ENCODE results near the gene SETBP1. TPM values are rescaled to one million over a fixed set of nuclear protein-coding genes. Genes with fewer than 3 reads are reported as not detected.

Gene SETBP1
- polyA plus RNA-seq, 3 donors from 2014 or later: 1.2 to 4.3 TPM; not detected in 1

DNA sequence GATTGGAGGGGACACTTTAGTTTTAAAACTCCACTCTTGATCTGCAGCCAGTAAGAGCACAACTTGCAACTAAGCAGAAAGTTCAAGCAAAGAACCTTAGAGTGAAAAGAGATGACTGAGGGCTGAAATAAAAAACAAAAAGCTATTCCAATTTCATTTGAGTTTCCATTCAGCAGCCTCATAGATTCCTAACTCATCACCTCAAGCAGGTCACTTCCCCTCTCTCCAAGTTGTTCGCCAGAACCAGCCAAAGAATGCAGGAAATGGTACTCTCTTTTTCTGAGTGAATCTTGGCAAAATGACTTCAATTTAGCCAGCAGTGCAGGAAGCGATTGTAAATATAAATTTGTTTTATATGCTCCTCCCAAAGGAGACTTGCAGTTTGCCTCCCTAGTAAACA lies 213.3 kb downstream of the SETBP1 start:
- peaks cover 34 to 36% of the 10 kb centered on the region in 2 donors for H3K4me1 Mint-ChIP-seq

DNA sequence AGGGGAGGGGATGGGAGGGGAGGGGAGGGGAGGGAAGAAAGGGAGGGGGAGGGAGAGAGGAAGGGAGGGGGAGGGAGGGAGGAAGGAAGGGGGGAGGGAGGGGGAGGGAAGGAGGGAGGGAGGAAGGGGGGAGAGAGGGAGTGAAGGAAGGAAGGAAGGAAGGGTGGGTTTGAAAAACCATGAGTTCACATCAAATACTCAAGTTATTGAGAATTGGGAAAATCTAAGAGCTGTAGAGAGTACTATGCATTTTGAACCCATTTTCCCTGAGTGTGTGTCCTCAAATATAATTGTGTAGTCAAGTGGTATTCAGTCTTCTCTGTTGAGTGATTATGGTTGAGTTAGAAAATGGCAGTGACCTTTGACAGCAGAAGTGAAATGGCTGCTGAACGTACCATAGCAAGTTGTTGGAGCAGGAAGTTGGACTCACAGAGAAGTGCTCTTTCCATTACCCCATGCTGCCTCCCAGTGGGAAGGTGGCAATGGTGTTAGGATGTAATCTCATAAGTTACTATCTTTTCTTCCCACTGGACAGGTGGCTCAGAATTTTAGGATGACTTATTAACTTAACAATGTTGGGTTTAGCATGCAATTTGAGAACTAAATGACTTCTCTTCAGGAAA lies 214.6 kb downstream of the SETBP1 start:
- Mint-ChIP-seq H3K4me3 (no peak overlapping the region), H3K27ac (peak overlapping the region in 1 of 6 donors; percentile 3), H3K4me1 (peaks cover 30 to 31% of the 10 kb centered on the region in 2 donors), H3K36me3 (peaks cover 4 to 13% (median 12%) of the 10 kb centered on the region in 3 donors), H3K27me3 (ENCODE audit: low read depth in 3 of 3) (peaks cover 0 to 5% (median 0%) of the 10 kb centered on the region in 3 donors), H3K9me3 (peaks cover 0 to 5% (median 0%) of the 10 kb centered on the region in 6 donors)
- DNase-seq: peak in 2 of 3 donors; percentile 22 to 29

More for the DNA sequence above, 213.3 kb downstream of the SETBP1 start:
- Mint-ChIP-seq H3K27ac (peak overlapping the region in 5 of 6 donors; percentile 41 to 82 (median 76)), H3K9me3 (peaks cover 0 to 5% (median 0%) of the 10 kb centered on the region in 6 donors), H3K36me3 (peaks cover 4 to 13% (median 12%) of the 10 kb centered on the region in 3 donors), H3K27me3 (ENCODE audit: low read depth in 3 of 3) (peaks cover 0 to 5% (median 0%) of the 10 kb centered on the region in 3 donors), H3K4me3 (peak overlapping the region in 1 of 5 donors; percentile 20)
- DNase-seq: no peak

DNA sequence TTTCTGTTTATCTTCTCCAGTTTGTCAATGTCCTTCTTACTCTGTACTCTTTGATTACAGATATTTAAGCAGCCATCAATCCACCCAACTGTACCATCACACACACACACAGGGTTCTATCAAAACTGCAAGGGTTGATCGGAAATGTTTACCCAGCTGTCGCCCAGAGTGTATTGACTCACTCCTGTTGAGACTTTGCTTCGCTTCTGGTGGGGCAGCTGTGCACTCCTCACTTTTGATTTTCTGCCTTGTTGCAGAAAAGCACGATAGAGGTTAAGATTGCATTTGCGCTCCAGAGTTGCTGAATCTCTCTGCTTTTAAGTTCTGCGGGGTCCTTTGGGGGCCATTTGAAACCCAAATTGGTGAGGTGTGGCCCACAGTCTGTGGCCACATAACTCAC lies 216.2 kb downstream of the SETBP1 start:
- Mint-ChIP-seq H3K9me3 (no peaks in the 10 kb centered on the region), H3K4me3 (peak overlapping the region in 1 of 5 donors; percentile 7), H3K27me3 (ENCODE audit: low read depth in 3 of 3) (peaks cover 0 to 5% (median 0%) of the 10 kb centered on the region in 3 donors), H3K4me1 (peaks cover 34 to 42% of the 10 kb centered on the region in 2 donors), H3K27ac (no peak overlapping the region), H3K36me3 (peaks cover 0 to under 1% (median 0%) of the 10 kb centered on the region in 3 donors)
- no peak for DNase-seq

DNA sequence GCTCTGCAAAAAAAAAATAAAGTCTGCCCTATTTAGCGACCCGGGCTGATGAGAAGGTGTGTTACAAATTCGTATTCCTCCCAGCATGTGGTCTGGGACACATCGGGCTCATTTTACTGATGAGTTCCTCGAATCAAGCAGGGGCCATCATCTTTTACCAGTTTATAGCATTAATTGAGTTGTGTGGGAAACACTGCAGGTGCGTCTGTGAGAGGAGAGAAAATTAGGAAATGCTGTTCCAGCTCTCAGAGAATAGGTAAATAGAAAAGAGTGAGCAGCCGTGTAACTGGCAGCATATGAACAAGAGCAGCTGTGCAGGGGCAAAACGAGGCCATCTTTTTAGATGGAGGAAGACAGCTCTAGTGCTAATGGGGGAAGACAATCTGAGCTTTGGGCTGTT lies 216.7 kb downstream of the SETBP1 start:
- Mint-ChIP-seq H3K36me3 (no peaks in the 10 kb centered on the region), H3K27me3 (ENCODE audit: low read depth in 3 of 3) (peaks cover 0 to 5% (median 0%) of the 10 kb centered on the region in 3 donors), H3K27ac (peak overlapping the region in 1 of 6 donors; percentile 2), H3K4me1 (peaks cover 34 to 42% of the 10 kb centered on the region in 2 donors), H3K4me3 (no peak overlapping the region), H3K9me3 (no peaks in the 10 kb centered on the region)
- DNase-seq: no peak

DNA sequence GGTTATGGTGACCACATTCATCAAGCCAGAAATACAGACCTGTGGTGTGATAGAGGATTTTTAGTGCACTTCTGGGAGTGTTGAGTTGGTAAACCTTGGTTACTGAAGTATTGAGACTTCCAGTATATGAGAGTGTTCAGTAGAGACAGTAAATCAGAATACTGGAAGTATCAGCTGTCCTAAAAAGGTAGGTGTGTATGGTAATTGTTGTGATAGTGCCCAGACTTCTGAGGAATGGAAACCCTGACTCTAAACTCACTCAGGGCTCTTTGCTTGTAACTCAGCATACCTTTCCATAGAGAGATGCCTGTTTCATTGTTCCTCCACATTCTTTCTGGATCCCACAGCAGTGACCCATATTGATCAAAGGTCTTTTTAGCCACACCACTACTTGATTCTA lies 217.1 kb downstream of the SETBP1 start:
- Mint-ChIP-seq H3K4me1 (peaks cover 34 to 41% of the 10 kb centered on the region in 2 donors), H3K36me3 (no peaks in the 10 kb centered on the region), H3K9me3 (no peaks in the 10 kb centered on the region), H3K27me3 (ENCODE audit: low read depth in 3 of 3) (peaks cover 0 to 5% (median 0%) of the 10 kb centered on the region in 3 donors), H3K27ac (peak overlapping the region in 1 of 6 donors; percentile 2), H3K4me3 (no peak overlapping the region)
- DNase-seq: no peak

DNA sequence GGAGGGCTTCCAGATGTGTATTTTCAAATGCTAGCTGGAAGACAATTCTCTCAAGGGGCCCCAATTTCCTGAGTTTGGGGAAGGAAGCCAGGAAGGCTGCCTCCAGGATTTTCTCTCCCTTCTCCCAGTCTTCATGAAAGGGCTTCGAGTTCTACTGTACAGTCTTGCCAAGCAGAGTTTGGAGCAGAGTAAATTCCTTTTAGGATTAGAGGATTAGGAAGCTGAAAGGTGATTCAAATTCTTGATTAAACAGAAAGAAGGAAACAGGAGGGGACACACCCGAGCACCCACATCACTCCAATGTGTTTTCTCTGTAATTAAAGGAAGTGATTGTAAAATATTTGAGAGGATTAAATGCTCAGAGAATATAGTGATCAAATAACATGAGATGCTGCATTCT lies 217.8 kb downstream of the SETBP1 start:
- no peaks in the 10 kb centered on the region for H3K36me3 Mint-ChIP-seq
- peak overlapping the region in 1 of 6 donors; percentile 18 for H3K27ac Mint-ChIP-seq
- H3K9me3 Mint-ChIP-seq: no peaks in the 10 kb centered on the region
- peaks cover 28 to 39% of the 10 kb centered on the region in 2 donors for H3K4me1 Mint-ChIP-seq
- H3K4me3 Mint-ChIP-seq: no peak overlapping the region
- H3K27me3 Mint-ChIP-seq (ENCODE audit: low read depth in 3 of 3): peaks cover 0 to 5% (median 0%) of the 10 kb centered on the region in 3 donors
- DNase-seq: no peak

DNA sequence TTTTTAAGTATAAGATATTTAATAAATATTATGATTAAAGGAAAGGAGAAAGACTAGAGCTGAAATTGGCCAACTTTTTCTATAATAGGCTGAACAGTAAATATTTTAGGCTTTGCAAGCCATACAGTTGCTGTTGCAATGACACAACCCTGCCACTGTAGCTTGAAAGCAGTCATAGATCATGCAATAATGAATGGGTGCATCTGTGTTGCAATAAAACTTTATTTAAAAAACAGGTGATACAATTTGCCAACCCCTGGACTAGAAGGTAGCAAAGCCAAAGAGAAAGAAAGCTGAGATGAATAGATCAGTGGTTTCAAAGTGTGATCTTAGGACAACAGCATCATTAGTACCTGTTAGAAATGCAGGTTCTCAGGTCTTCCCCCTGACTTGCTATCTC lies 219.1 kb downstream of the SETBP1 start:
- H3K36me3 Mint-ChIP-seq: peaks cover 0 to 8% (median 0%) of the 10 kb centered on the region in 3 donors
- no peaks in the 10 kb centered on the region for H3K9me3 Mint-ChIP-seq
- H3K4me3 Mint-ChIP-seq: no peak overlapping the region
- H3K27ac Mint-ChIP-seq: no peak overlapping the region
- H3K4me1 Mint-ChIP-seq: peaks cover 15 to 32% of the 10 kb centered on the region in 2 donors
- DNase-seq: no peak
- peaks cover 0 to 5% (median 0%) of the 10 kb centered on the region in 3 donors for H3K27me3 Mint-ChIP-seq (ENCODE audit: low read depth in 3 of 3)

DNA sequence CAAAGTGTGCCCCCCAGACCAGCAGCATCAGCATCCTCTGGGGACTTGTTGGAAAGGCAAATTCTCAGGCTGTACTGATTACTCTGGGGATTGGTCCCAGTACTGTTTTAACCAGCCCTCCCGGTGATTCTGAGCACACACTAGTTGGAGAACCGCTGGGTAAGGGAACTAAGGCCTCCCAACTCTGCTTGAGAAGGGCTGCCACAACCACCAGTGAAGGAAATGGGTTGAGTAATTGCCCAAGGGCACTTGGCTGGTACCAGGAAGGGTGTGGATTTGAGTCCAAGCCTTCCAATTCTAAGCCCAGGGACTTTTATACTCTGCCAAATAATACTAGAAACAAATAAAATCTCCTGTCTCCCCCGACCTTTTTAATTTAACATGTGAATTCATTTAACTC lies 219.9 kb downstream of the SETBP1 start:
- no peaks in the 10 kb centered on the region for H3K9me3 Mint-ChIP-seq
- DNase-seq: no peak
- peaks cover 10 to 29% of the 10 kb centered on the region in 2 donors for H3K4me1 Mint-ChIP-seq
- H3K27me3 Mint-ChIP-seq (ENCODE audit: low read depth in 3 of 3): peaks cover 0 to 6% (median 0%) of the 10 kb centered on the region in 3 donors
- H3K4me3 Mint-ChIP-seq: no peak overlapping the region
- no peak overlapping the region for H3K27ac Mint-ChIP-seq
- H3K36me3 Mint-ChIP-seq: peaks cover 0 to 11% (median 0%) of the 10 kb centered on the region in 3 donors

DNA sequence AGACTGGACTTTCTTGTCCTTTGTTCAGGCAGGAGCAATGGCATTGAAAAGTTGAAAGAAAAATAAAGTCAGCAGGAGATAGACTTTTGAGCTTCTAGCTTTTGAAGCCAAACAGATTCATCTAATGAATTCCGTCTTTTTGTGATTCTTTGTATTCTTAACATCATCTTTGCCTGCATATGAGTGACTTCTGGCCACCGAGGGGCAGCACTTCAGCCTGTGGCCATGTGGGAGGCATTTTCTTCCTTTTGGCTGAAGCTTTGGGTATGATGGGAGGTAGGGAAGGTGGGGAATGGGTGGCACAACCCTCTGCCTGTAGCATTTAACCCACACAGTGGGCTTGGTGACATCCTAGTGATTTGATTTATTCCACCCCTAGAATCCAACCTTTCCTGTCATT lies 220.6 kb downstream of the SETBP1 start:
- no peaks in the 10 kb centered on the region for H3K9me3 Mint-ChIP-seq
- H3K27ac Mint-ChIP-seq: no peak overlapping the region
- peaks cover 0 to 11% (median 0%) of the 10 kb centered on the region in 3 donors for H3K36me3 Mint-ChIP-seq
- no peak for DNase-seq
- peaks cover 7 to 29% of the 10 kb centered on the region in 2 donors for H3K4me1 Mint-ChIP-seq
- peaks cover 0 to 6% (median 0%) of the 10 kb centered on the region in 3 donors for H3K27me3 Mint-ChIP-seq (ENCODE audit: low read depth in 3 of 3)
- H3K4me3 Mint-ChIP-seq: no peak overlapping the region

DNA sequence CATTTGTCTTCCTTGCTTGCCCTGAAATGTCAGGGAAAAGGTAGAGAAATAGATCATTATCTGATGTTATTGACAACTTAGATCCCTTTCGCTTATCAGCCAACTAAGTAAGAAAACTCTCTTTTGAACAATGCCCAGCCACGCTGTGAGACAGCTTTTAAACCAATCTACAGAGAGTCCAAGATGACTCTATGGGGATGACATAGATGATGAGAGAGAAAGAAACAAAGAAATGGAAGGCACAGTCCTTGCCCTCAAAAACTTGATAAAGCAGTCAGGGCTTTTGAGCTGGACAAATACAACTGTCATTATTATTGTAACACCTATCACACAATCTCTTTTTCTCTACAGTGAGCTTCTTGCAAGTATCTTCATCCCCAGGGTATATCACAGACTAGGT lies 222.6 kb downstream of the SETBP1 start:
- H3K9me3 Mint-ChIP-seq: no peaks in the 10 kb centered on the region
- H3K4me3 Mint-ChIP-seq: no peak overlapping the region
- H3K4me1 Mint-ChIP-seq: peaks cover 3 to 29% of the 10 kb centered on the region in 2 donors
- DNase-seq: no peak
- peaks cover 0 to 2% (median 0%) of the 10 kb centered on the region in 3 donors for H3K27me3 Mint-ChIP-seq (ENCODE audit: low read depth in 3 of 3)
- H3K36me3 Mint-ChIP-seq: peaks cover 0 to 11% (median 0%) of the 10 kb centered on the region in 3 donors
- peak overlapping the region in 1 of 6 donors; percentile 4 for H3K27ac Mint-ChIP-seq

DNA sequence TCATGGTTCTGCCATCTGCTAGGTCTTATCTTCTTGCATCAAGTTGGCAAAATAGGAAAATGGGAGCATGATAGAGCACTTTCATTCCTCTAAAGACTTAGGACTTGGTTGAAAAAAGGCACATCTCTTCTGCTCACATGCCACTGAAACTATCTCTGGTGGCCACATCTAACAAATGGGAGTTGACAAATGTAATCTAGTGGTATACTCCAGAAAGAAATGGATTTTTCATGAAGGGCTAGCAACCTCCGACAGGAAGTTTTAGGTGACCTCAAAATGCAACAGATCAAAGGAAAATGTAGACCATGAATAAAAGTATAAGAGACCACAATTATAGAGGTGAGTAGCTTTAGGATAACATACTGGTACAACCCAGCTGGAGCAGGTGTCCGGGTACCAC lies 224.1 kb downstream of the SETBP1 start:
- Mint-ChIP-seq H3K4me3 (no peak overlapping the region), H3K27ac (peak overlapping the region in 1 of 6 donors; percentile 11), H3K27me3 (ENCODE audit: low read depth in 3 of 3) (peaks cover 0 to 2% (median 0%) of the 10 kb centered on the region in 3 donors), H3K9me3 (no peaks in the 10 kb centered on the region), H3K36me3 (peaks cover 0 to 11% (median 0%) of the 10 kb centered on the region in 3 donors), H3K4me1 (peaks cover 14 to 44% of the 10 kb centered on the region in 2 donors)
- DNase-seq: no peak

DNA sequence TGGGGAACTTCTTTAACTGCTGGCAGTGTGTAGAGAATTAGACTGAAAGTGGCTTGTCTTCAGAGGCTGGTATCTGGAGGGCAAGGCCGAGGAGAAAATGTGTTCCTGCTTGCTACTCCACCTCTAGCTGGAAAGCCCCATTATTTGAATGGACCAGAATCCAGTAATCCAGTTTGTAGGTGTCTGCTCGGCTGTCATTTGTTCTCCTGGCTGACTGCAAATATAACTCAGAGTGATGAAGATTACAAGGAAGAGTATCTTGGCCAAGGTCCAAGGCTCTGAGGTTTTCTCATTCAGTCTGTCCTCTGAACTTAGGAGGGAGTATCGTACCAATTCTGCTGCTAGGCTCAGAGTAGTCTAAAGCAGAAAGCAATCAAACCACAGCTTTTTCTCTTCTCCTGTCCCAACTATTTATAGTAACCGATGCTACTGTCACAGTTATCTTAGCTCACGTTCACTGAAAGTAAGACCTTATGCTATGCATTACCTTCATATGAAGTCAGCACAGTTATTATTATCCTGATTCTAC lies 228.6 kb downstream of the SETBP1 start:
- Mint-ChIP-seq H3K4me1 (peaks cover 35 to 63% of the 10 kb centered on the region in 2 donors), H3K36me3 (peaks cover 0 to 6% (median 0%) of the 10 kb centered on the region in 3 donors), H3K9me3 (no peaks in the 10 kb centered on the region), H3K4me3 (peak overlapping the region in 1 of 5 donors; percentile 32), H3K27me3 (ENCODE audit: low read depth in 3 of 3) (peaks cover 0 to 2% (median 2%) of the 10 kb centered on the region in 3 donors), H3K27ac (peak overlapping the region in 1 of 6 donors; percentile 8)
- DNase-seq: no peak

DNA sequence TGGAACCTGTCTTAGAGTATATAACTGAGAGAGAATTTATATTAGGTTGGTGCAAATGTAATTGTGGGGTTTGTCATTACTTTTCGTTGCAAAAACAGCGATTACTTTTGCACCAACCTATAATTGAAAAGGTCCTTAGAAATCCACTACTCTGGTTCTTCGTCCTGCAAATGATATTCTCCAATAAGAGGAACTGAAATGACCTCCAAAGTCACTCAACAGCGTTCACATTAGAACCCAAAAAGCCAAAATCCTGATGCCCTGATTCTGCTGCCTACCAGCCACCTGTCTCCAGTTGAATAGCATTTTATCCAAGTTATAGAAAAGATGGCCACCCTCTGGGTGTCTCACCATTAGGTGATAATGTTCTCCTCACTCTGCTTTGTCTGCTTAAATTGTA lies 230.6 kb downstream of the SETBP1 start:
- H3K27ac Mint-ChIP-seq: no peak overlapping the region

DNA sequence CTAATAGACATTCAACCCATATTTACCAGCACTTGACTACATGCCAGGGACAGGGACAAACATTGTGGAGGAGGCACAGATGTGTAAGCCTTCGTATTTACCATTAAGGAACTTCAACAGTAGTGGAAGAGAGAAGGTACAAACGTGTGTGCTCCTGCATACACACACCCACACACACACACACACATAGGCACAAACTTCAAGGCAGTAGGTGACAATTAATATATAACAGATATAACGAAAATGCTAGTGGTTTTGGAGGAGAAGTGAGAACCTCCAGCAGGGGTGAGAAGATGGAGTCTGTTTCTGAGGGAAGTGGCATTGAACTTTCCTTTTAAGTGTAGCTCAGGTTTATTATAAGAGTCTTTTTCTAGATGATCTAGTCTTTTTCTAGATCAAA lies 231.1 kb downstream of the SETBP1 start:
- Mint-ChIP-seq H3K9me3 (no peaks in the 10 kb centered on the region), H3K4me3 (peak overlapping the region in 2 of 5 donors; percentile 45 to 58), H3K36me3 (no peaks in the 10 kb centered on the region), H3K27ac (peak overlapping the region in 1 of 6 donors; percentile 62), H3K27me3 (ENCODE audit: low read depth in 3 of 3) (peaks cover 0 to 4% (median 0%) of the 10 kb centered on the region in 3 donors), H3K4me1 (peaks cover 35 to 53% of the 10 kb centered on the region in 2 donors)
- no peak for DNase-seq

More for the DNA sequence above, 230.6 kb downstream of the SETBP1 start:
- H3K4me3 Mint-ChIP-seq: peak overlapping the region in 1 of 5 donors; percentile 45
- no peak for DNase-seq
- no peaks in the 10 kb centered on the region for H3K36me3 Mint-ChIP-seq
- H3K27me3 Mint-ChIP-seq (ENCODE audit: low read depth in 3 of 3): peaks cover 0 to 4% (median 0%) of the 10 kb centered on the region in 3 donors
- peaks cover 35 to 53% of the 10 kb centered on the region in 2 donors for H3K4me1 Mint-ChIP-seq
- H3K9me3 Mint-ChIP-seq: no peaks in the 10 kb centered on the region

All from immature natural killer cell (primary cell).